HEK293 (cell line): ENCODE data around the gene MINDY2.
A peak's percentile ranks its signal among the peaks of the same experiment; 100 is the strongest.

ENCODE experiments used
- CTCF ChIP-seq: fragments of 450-650 bp; formaldehyde crosslinking; IDR thresholded peaks from 2 replicates; pipeline ENCODE4 v1.5.1; 2016; ENCODE audit warnings: missing biosample characterization, missing genetic modification characterization
- MEIS1 ChIP-seq: sonication (generic); formaldehyde crosslinking; IDR thresholded peaks from 2 replicates; pipeline ENCODE4 v1.8.1; 2022; ENCODE audit warnings: missing genetic modification reagents, mild to moderate bottlenecking, borderline replicate concordance
- REST ChIP-seq: fragments of 450-650 bp; formaldehyde crosslinking; IDR thresholded peaks from 2 replicates; pipeline ENCODE4 v1.5.1; 2016; ENCODE audit warnings: missing biosample characterization, missing genetic modification characterization
- ZBTB10 ChIP-seq: fragments of 450-650 bp; formaldehyde crosslinking; IDR thresholded peaks from 2 replicates; pipeline ENCODE4 v1.5.1; 2016; ENCODE audit warnings: missing biosample characterization, missing genetic modification characterization
- ZNF362 ChIP-seq: fragments of 450-650 bp; formaldehyde crosslinking; IDR thresholded peaks from 2 replicates; pipeline ENCODE4 v1.5.1; 2016; ENCODE audit warnings: missing biosample characterization, missing genetic modification characterization
- ZNF366 ChIP-seq: fragments of 450-650 bp; formaldehyde crosslinking; conservative IDR thresholded peaks from 2 replicates; pipeline ENCODE4 v1.5.1; 2016; ENCODE audit warnings: missing biosample characterization, missing genetic modification characterization
- ZNF48 ChIP-seq: fragments of 450-650 bp; formaldehyde crosslinking; IDR thresholded peaks from 2 replicates; pipeline ENCODE4 v1.5.1; 2016; ENCODE audit warnings: missing biosample characterization, missing genetic modification characterization
- ZNF626 ChIP-seq: fragments of 450-650 bp; sonication (Bioruptor Pico); formaldehyde crosslinking; IDR thresholded peaks from 2 replicates; pipeline ENCODE4 v1.5.1; 2018; ENCODE audit warnings: missing biosample characterization, missing genetic modification characterization, inconsistent platforms
- ZNF792 ChIP-seq: fragments of 450-650 bp; formaldehyde crosslinking; IDR thresholded peaks from 2 replicates; pipeline ENCODE4 v1.5.1; 2016; ENCODE audit warnings: missing biosample characterization, missing genetic modification characterization
- ZSCAN30 ChIP-seq: fragments of 450-650 bp; IDR thresholded peaks from 2 replicates; pipeline ENCODE4 v1.5.1; 2018; ENCODE audit warnings: missing biosample characterization, mild to moderate bottlenecking, missing genetic modification characterization, moderate library complexity

GRCh38 chr15:58749532-58750337, 21.4 kb upstream of the MINDY2 start, which contains the start of gene ADAM10:
- TF ChIP-seq ZSCAN30 (tag by site-specific recombination) (no peak), CTCF (tag by site-specific recombination) (no peak), ZNF792 (tag by site-specific recombination) (no peak), ZBTB10 (tag by site-specific recombination) (peak; percentile 80), REST (tag by site-specific recombination) (no peak), ZNF366 (peak; percentile 96), MEIS1 (CRISPR knock-in tag) (no peak), ZNF48 (tag by site-specific recombination) (no peak), ZNF626 (tag by site-specific recombination) (no peak), ZNF362 (tag by site-specific recombination) (peak; percentile 58; the same call in 1 of the 2 replicates)
